WTC11 (cell line): ENCODE measurements around the gene CAMK2G. TPM values are rescaled to one million over a fixed set of nuclear protein-coding genes. Genes with fewer than 3 reads are reported as not detected.

Source experiments
- ATAC-seq: fragments of 200-7000 bp; cut with Tn5 transposase; 2 replicates; pipeline ENCODE4 v1.10.0; 2021; ENCODE audit warnings: mild to moderate bottlenecking, moderate library complexity
- CTCF ChIA-PET: fragments of 300-600 bp; sonication (Branson Sonifier 250); formaldehyde crosslinking; loops from one replicate; lab custom pipeline; 2021; ENCODE audit warnings: antibody characterized with exemption; lab: Charles Lee
- POLR2A ChIA-PET: fragments of 350-600 bp; sonication (Branson Sonifier 250); formaldehyde crosslinking; loops from one replicate; lab custom pipeline; 2021; ENCODE audit warnings: antibody characterized with exemption; lab: Charles Lee
- DNase-seq: peaks from one replicate; pipeline ENCODE4 v3.0.0; 2021; ENCODE audit warnings: low spot score
- H3K27ac Mint-ChIP-seq: 2 replicates; pipeline ENCODE4 v1.8.0; 2021; ENCODE audit warnings: mixed read lengths
- H3K27me3 Mint-ChIP-seq: 2 replicates; pipeline ENCODE4 v1.8.0; 2021; ENCODE audit warnings: low read depth, mild to moderate bottlenecking, moderate library complexity, mixed read lengths
- H3K36me3 Mint-ChIP-seq: 2 replicates; pipeline ENCODE4 v1.8.0; 2021; ENCODE audit warnings: mixed read lengths
- H3K4me1 Mint-ChIP-seq: 2 replicates; pipeline ENCODE4 v1.8.0; 2022; ENCODE audit warnings: mixed read lengths
- H3K4me3 Mint-ChIP-seq: 2 replicates; pipeline ENCODE4 v1.8.0; 2021; ENCODE audit warnings: mild to moderate bottlenecking, moderate library complexity, mixed read lengths
- H3K9me3 Mint-ChIP-seq: 2 replicates; pipeline ENCODE4 v1.8.0; 2021; ENCODE audit warnings: mixed read lengths
- ATF3 ChIP-seq: sonication (generic); formaldehyde crosslinking; conservative IDR thresholded peaks from 2 replicates; pipeline ENCODE4 v1.8.1; 2022; ENCODE audit warnings: mild to moderate bottlenecking, missing genetic modification reagents
- CBFB ChIP-seq: sonication (generic); formaldehyde crosslinking; IDR thresholded peaks from 2 replicates; pipeline ENCODE4 v1.8.1; 2022; ENCODE audit warnings: mild to moderate bottlenecking, low read depth, missing genetic modification reagents
- ELF4 ChIP-seq: sonication (generic); formaldehyde crosslinking; IDR thresholded peaks from 2 replicates; pipeline ENCODE4 v1.8.1; 2022; ENCODE audit warnings: low read depth, mild to moderate bottlenecking, moderate library complexity, missing genetic modification reagents
- JAZF1 ChIP-seq: fragments of 250-450 bp; sonication (Bioruptor Pico); IDR thresholded peaks from 2 replicates; pipeline ENCODE4 v1.9.0; 2021; ENCODE audit warnings: moderate library complexity, mild to moderate bottlenecking, inconsistent platforms
- KAT7 ChIP-seq: sonication (generic); formaldehyde crosslinking; IDR thresholded peaks from 2 replicates; pipeline ENCODE4 v1.8.1; 2023; ENCODE audit warnings: missing genetic modification reagents, mild to moderate bottlenecking, borderline replicate concordance
- OVOL2 ChIP-seq: fragments of 250-450 bp; sonication (Bioruptor Pico); IDR thresholded peaks from 2 replicates; pipeline ENCODE4 v1.9.0; 2021; ENCODE audit warnings: mild to moderate bottlenecking, borderline replicate concordance
- PREB ChIP-seq: sonication (generic); formaldehyde crosslinking; IDR thresholded peaks from 2 replicates; pipeline ENCODE4 v1.8.1; 2022; ENCODE audit warnings: mild to moderate bottlenecking, missing genetic modification reagents, moderate library complexity, borderline replicate concordance
- RORB ChIP-seq: fragments of 250-450 bp; sonication (Bioruptor Pico); IDR thresholded peaks from 2 replicates; pipeline ENCODE4 v1.9.0; 2021; ENCODE audit warnings: mild to moderate bottlenecking
- TCF7 ChIP-seq: sonication (generic); formaldehyde crosslinking; IDR thresholded peaks from 2 replicates; pipeline ENCODE4 v1.8.0; 2022; ENCODE audit warnings: mild to moderate bottlenecking, low read depth, missing genetic modification reagents, moderate library complexity
- TEAD4 ChIP-seq: sonication (generic); formaldehyde crosslinking; IDR thresholded peaks from 2 replicates; pipeline ENCODE4 v1.8.0; 2022; ENCODE audit warnings: mild to moderate bottlenecking, missing genetic modification reagents
- ZBTB43 ChIP-seq: sonication (generic); formaldehyde crosslinking; IDR thresholded peaks from 2 replicates; pipeline ENCODE4 v1.8.1; 2023; ENCODE audit warnings: mild to moderate bottlenecking, missing genetic modification reagents
- ZMAT4 ChIP-seq: fragments of 250-450 bp; sonication (Bioruptor Pico); IDR thresholded peaks from 2 replicates; pipeline ENCODE4 v1.9.0; 2021; ENCODE audit warnings: mild to moderate bottlenecking
- ZNF121 ChIP-seq: sonication (generic); formaldehyde crosslinking; IDR thresholded peaks from 2 replicates; pipeline ENCODE4 v1.8.0; 2023; ENCODE audit warnings: missing genetic modification reagents
- ZNF219 ChIP-seq: sonication (generic); formaldehyde crosslinking; IDR thresholded peaks from 2 replicates; pipeline ENCODE4 v1.8.0; 2023; ENCODE audit warnings: missing genetic modification reagents, mild to moderate bottlenecking, borderline replicate concordance
- ZNF232 ChIP-seq: sonication (generic); formaldehyde crosslinking; IDR thresholded peaks from 2 replicates; pipeline ENCODE4 v1.8.0; 2022; ENCODE audit warnings: mild to moderate bottlenecking, missing genetic modification reagents
- ZNF263 ChIP-seq: sonication (generic); formaldehyde crosslinking; IDR thresholded peaks from 2 replicates; pipeline ENCODE4 v1.8.1; 2022; ENCODE audit warnings: low read depth, mild to moderate bottlenecking, moderate library complexity, missing genetic modification reagents
- ZNF396 ChIP-seq: fragments of 250-450 bp; sonication (Bioruptor Pico); IDR thresholded peaks from 2 replicates; pipeline ENCODE4 v1.8.0; 2021; ENCODE audit warnings: mild to moderate bottlenecking, moderate library complexity, borderline replicate concordance
- total RNA-seq: library from RNA; stranded (reverse); gene quantifications from 3 replicates; pipeline ENCODE4 v1.2.3, GENCODE V29; 2021
- TF ChIP-seq, protein P1 (sequence below): fragments of 200-600 bp; IDR thresholded peaks from 2 replicates; pipeline ENCODE4 v1.8.0; 2022; ENCODE audit warnings: antibody characterized with exemption
- TF ChIP-seq, protein P2 (sequence below): sonication (generic); formaldehyde crosslinking; IDR thresholded peaks from 2 replicates; pipeline ENCODE4 v1.8.0; 2022; ENCODE audit warnings: mild to moderate bottlenecking, missing genetic modification reagents
- TF ChIP-seq, protein P3 (sequence below): sonication (generic); formaldehyde crosslinking; IDR thresholded peaks from 2 replicates; pipeline ENCODE4 v1.8.1; 2023; ENCODE audit warnings: mild to moderate bottlenecking, missing genetic modification reagents, borderline replicate concordance
- TF ChIP-seq, protein P4 (sequence below): sonication (generic); formaldehyde crosslinking; IDR thresholded peaks from 2 replicates; pipeline ENCODE4 v1.8.0; 2023; ENCODE audit warnings: missing genetic modification reagents, mild to moderate bottlenecking, borderline replicate concordance

The CAMK2G gene
- total RNA-seq, 1 experiment from 2014 or later, result 34.9 TPM

DNA sequence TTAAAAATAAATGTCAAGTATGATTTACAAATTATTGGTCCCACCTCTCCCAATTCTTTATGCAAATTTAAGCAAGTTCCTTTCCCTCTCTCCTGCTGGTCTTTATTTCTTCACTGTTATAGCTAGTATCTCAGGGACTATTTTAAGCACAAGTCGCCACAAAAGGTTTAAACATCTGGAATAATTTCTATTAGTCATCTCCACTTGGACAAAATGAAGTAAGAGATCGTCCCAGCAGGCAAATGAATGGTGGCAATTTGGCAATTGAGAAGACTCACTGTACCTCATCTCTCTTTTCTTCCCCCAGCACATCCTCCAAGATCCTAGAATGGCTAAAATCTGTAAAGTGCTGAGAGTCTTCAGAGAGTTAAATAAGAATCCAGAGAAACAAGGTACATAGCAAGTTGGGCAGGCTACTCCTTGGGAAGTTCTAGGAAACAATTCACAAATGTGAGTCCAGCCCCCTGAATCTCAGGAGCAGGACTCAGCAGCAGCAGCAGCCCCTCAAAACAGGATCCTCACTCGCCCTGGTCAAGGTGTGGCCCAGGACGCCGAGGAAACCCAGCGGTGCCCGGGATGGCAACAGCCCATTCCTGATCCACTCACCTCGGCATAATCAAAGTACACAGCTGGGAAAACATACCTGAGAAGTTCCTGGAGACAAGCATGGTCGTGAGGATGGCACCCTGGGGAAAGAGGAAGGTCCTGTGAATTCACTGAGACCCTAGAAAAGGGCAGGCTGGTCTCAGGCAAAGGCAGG is 32.6 kb downstream of the CAMK2G start:
- ATAC-seq (no peak), DNase-seq (no peak)
- Mint-ChIP-seq H3K9me3 (no peaks in the 10 kb centered on the region), H3K4me1 (no peaks in the 10 kb centered on the region), H3K36me3 (peaks cover 30% of the 10 kb centered on the region), H3K27me3 (no peaks in the 10 kb centered on the region), H3K27ac (no peak overlapping the region), H3K4me3 (no peak overlapping the region)
- no peak for TF ChIP-seq ZNF263
- TF ChIP-seq ZNF232 (CRISPR knock-in tag), result no peak
- TF ChIP-seq TCF7 (CRISPR knock-in tag), result no peak
- no peak for TF ChIP-seq ATF3 (CRISPR knock-in tag)
- no peak for TF ChIP-seq ZNF219 (CRISPR knock-in tag)
- TF ChIP-seq RORB (CRISPR knock-in tag), result no peak
- no peak for TF ChIP-seq ZNF121 (CRISPR knock-in tag)
- TF ChIP-seq JAZF1 (CRISPR knock-in tag), result no peak
- no peak for TF ChIP-seq OVOL2 (CRISPR knock-in tag)
- TF ChIP-seq KAT7 (CRISPR knock-in tag), result no peak
- TF ChIP-seq, protein P1, sequence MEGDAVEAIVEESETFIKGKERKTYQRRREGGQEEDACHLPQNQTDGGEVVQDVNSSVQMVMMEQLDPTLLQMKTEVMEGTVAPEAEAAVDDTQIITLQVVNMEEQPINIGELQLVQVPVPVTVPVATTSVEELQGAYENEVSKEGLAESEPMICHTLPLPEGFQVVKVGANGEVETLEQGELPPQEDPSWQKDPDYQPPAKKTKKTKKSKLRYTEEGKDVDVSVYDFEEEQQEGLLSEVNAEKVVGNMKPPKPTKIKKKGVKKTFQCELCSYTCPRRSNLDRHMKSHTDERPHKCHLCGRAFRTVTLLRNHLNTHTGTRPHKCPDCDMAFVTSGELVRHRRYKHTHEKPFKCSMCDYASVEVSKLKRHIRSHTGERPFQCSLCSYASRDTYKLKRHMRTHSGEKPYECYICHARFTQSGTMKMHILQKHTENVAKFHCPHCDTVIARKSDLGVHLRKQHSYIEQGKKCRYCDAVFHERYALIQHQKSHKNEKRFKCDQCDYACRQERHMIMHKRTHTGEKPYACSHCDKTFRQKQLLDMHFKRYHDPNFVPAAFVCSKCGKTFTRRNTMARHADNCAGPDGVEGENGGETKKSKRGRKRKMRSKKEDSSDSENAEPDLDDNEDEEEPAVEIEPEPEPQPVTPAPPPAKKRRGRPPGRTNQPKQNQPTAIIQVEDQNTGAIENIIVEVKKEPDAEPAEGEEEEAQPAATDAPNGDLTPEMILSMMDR, result no peak
- TF ChIP-seq, protein P2, sequence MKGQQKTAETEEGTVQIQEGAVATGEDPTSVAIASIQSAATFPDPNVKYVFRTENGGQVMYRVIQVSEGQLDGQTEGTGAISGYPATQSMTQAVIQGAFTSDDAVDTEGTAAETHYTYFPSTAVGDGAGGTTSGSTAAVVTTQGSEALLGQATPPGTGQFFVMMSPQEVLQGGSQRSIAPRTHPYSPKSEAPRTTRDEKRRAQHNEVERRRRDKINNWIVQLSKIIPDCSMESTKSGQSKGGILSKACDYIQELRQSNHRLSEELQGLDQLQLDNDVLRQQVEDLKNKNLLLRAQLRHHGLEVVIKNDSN, result no peak
- TF ChIP-seq, protein P3, sequence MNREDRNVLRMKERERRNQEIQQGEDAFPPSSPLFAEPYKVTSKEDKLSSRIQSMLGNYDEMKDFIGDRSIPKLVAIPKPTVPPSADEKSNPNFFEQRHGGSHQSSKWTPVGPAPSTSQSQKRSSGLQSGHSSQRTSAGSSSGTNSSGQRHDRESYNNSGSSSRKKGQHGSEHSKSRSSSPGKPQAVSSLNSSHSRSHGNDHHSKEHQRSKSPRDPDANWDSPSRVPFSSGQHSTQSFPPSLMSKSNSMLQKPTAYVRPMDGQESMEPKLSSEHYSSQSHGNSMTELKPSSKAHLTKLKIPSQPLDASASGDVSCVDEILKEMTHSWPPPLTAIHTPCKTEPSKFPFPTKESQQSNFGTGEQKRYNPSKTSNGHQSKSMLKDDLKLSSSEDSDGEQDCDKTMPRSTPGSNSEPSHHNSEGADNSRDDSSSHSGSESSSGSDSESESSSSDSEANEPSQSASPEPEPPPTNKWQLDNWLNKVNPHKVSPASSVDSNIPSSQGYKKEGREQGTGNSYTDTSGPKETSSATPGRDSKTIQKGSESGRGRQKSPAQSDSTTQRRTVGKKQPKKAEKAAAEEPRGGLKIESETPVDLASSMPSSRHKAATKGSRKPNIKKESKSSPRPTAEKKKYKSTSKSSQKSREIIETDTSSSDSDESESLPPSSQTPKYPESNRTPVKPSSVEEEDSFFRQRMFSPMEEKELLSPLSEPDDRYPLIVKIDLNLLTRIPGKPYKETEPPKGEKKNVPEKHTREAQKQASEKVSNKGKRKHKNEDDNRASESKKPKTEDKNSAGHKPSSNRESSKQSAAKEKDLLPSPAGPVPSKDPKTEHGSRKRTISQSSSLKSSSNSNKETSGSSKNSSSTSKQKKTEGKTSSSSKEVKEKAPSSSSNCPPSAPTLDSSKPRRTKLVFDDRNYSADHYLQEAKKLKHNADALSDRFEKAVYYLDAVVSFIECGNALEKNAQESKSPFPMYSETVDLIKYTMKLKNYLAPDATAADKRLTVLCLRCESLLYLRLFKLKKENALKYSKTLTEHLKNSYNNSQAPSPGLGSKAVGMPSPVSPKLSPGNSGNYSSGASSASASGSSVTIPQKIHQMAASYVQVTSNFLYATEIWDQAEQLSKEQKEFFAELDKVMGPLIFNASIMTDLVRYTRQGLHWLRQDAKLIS (CRISPR knock-in tag), result no peak
- TF ChIP-seq CBFB (CRISPR knock-in tag), result no peak
- no peak for TF ChIP-seq TEAD4 (CRISPR knock-in tag)
- ChIA-PET POLR2A (no interaction called here), CTCF (interaction anchor here (1.4 kb wide), 1 partner anchor 38 kb away, joined by 3 read pairs; no protein-coding TSS in a partner anchor)

DNA sequence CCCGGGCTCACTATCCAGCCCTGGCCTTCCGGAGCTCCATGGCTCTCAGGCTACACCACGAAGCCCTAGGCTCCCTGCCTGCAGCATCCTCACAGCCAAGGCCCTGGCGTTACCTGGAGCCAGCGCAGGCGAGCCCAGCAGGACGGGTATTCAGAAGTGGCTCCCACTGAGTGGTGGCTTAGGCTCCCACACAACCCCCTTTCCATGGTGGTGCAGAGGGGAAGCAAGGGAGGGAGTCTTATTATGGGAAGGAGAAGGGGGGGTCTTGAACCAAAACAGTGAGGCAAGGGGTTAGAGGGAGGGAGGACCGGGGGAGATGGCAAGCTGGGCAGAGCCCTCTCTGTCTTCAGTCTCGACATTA is 33.3 kb downstream of the CAMK2G start:
- Mint-ChIP-seq H3K9me3 (no peaks in the 10 kb centered on the region), H3K27me3 (no peaks in the 10 kb centered on the region), H3K27ac (no peak overlapping the region), H3K4me1 (no peaks in the 10 kb centered on the region), H3K4me3 (no peak overlapping the region), H3K36me3 (peaks cover 23% of the 10 kb centered on the region)
- DNase-seq, result no peak
- no peak for ATAC-seq
- POLR2A ChIA-PET, result no interaction called here
- CTCF ChIA-PET, result interaction anchor here (1.4 kb wide), 1 partner anchor 39 kb away, joined by 3 read pairs; no protein-coding TSS in a partner anchor
- no peak for TF ChIP-seq ZNF396 (CRISPR knock-in tag)
- TF ChIP-seq PREB, result no peak
- no peak for TF ChIP-seq ELF4
- no peak for TF ChIP-seq ZBTB43 (CRISPR knock-in tag)
- TF ChIP-seq, protein P4, sequence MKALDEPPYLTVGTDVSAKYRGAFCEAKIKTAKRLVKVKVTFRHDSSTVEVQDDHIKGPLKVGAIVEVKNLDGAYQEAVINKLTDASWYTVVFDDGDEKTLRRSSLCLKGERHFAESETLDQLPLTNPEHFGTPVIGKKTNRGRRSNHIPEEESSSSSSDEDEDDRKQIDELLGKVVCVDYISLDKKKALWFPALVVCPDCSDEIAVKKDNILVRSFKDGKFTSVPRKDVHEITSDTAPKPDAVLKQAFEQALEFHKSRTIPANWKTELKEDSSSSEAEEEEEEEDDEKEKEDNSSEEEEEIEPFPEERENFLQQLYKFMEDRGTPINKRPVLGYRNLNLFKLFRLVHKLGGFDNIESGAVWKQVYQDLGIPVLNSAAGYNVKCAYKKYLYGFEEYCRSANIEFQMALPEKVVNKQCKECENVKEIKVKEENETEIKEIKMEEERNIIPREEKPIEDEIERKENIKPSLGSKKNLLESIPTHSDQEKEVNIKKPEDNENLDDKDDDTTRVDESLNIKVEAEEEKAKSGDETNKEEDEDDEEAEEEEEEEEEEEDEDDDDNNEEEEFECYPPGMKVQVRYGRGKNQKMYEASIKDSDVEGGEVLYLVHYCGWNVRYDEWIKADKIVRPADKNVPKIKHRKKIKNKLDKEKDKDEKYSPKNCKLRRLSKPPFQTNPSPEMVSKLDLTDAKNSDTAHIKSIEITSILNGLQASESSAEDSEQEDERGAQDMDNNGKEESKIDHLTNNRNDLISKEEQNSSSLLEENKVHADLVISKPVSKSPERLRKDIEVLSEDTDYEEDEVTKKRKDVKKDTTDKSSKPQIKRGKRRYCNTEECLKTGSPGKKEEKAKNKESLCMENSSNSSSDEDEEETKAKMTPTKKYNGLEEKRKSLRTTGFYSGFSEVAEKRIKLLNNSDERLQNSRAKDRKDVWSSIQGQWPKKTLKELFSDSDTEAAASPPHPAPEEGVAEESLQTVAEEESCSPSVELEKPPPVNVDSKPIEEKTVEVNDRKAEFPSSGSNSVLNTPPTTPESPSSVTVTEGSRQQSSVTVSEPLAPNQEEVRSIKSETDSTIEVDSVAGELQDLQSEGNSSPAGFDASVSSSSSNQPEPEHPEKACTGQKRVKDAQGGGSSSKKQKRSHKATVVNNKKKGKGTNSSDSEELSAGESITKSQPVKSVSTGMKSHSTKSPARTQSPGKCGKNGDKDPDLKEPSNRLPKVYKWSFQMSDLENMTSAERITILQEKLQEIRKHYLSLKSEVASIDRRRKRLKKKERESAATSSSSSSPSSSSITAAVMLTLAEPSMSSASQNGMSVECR (CRISPR knock-in tag), result no peak
- TF ChIP-seq ZMAT4 (CRISPR knock-in tag), result no peak
